Astrocyte (in vitro differentiated cells and primary cell): ENCODE results near the gene ICA1. TPM values are rescaled to one million over a fixed set of nuclear protein-coding genes. Genes with fewer than 3 reads are reported as not detected.
A peak's percentile ranks its signal among the peaks of the same experiment; 100 is the strongest.

Experiments
- DNase-seq: peaks from one replicate; pipeline ENCODE4 v3.0.0-alpha.2; 2010; ENCODE audit warnings: low read depth
- FAIRE-seq: peaks from 2 replicates; lab custom pipeline; 2011; peaks lifted over from hg19 to GRCh38; lab: Jason Lieb, UNC
- H2AFZ ChIP-seq: 2 replicates; pipeline ENCODE4 v1.6.0; 2012; ENCODE audit warnings: low read depth, low read length, inconsistent platforms
- H3K27ac ChIP-seq: 2 replicates; pipeline ENCODE4 v1.5.1; 2011; ENCODE audit warnings: low read depth, low read length, inconsistent platforms
- H3K27me3 ChIP-seq: 2 replicates; pipeline ENCODE4 v1.6.0; 2011; ENCODE audit warnings: low read length, inconsistent platforms; ENCODE audit not compliant: insufficient read depth
- H3K36me3 ChIP-seq: 2 replicates; pipeline ENCODE4 v1.5.1; 2011; ENCODE audit warnings: low read length, inconsistent platforms; ENCODE audit not compliant: insufficient read depth
- H3K4me1 ChIP-seq: 2 replicates; pipeline ENCODE4 v1.5.1; 2011; ENCODE audit warnings: low read length, inconsistent platforms; ENCODE audit not compliant: insufficient read depth
- H3K4me2 ChIP-seq: 2 replicates; pipeline ENCODE4 v1.6.0; 2012; ENCODE audit warnings: low read length, inconsistent platforms
- H3K4me3 ChIP-seq: 2 replicates; pipeline ENCODE4 v1.5.1; 2011; ENCODE audit warnings: low read depth, mild to moderate bottlenecking, low read length, inconsistent platforms; ENCODE audit not compliant: insufficient read depth
- H3K79me2 ChIP-seq: 2 replicates; pipeline ENCODE4 v1.6.0; 2012; ENCODE audit warnings: mild to moderate bottlenecking, low read length, inconsistent platforms; ENCODE audit not compliant: insufficient read depth
- H3K9ac ChIP-seq: 2 replicates; pipeline ENCODE4 v1.6.0; 2012; ENCODE audit warnings: mild to moderate bottlenecking, low read length, inconsistent platforms
- H3K9me3 ChIP-seq: 2 replicates; pipeline ENCODE4 v1.5.1; 2012; ENCODE audit warnings: low read depth, mild to moderate bottlenecking, low read length, inconsistent platforms; ENCODE audit not compliant: insufficient read depth
- H4K20me1 ChIP-seq: 2 replicates; pipeline ENCODE4 v1.6.0; 2012; ENCODE audit warnings: low read length, inconsistent platforms; ENCODE audit not compliant: insufficient read depth
- H3K27ac Mint-ChIP-seq: one replicate; pipeline ENCODE4 v1.8.0; 2021; ENCODE audit warnings: mild to moderate bottlenecking, mixed read lengths; ENCODE audit not compliant: unreplicated experiment
- H3K27me3 Mint-ChIP-seq: one replicate; pipeline ENCODE4 v1.8.0; 2021; ENCODE audit warnings: low read depth, mixed read lengths; ENCODE audit not compliant: unreplicated experiment
- H3K36me3 Mint-ChIP-seq: one replicate; pipeline ENCODE4 v1.8.0; 2021; ENCODE audit warnings: low read depth, mixed read lengths; ENCODE audit not compliant: unreplicated experiment
- H3K4me1 Mint-ChIP-seq: one replicate; pipeline ENCODE4 v1.8.0; 2021; ENCODE audit warnings: low read depth, mixed read lengths; ENCODE audit not compliant: unreplicated experiment
- H3K4me3 Mint-ChIP-seq: one replicate; pipeline ENCODE4 v1.8.0; 2021; ENCODE audit warnings: mild to moderate bottlenecking, moderate library complexity, mixed read lengths; ENCODE audit not compliant: unreplicated experiment
- H3K9me3 Mint-ChIP-seq: one replicate; pipeline ENCODE4 v1.8.0; 2021; ENCODE audit warnings: mild to moderate bottlenecking, mixed read lengths; ENCODE audit not compliant: unreplicated experiment
- EZH2 ChIP-seq: IDR thresholded peaks from 2 replicates; pipeline ENCODE4 v1.6.1; 2012; ENCODE audit warnings: mild to moderate bottlenecking, low read length, inconsistent platforms; ENCODE audit not compliant: insufficient read depth
- total RNA-seq: library from RNA; stranded (reverse); gene quantifications from 2 replicates; pipeline ENCODE4 v1.2.1, GENCODE V29; 2021
- TF ChIP-seq, protein P1 (sequence below): IDR thresholded peaks from 2 replicates; pipeline ENCODE4 v1.5.1; 2011; ENCODE audit warnings: low read depth, mild to moderate bottlenecking, inconsistent platforms, low read length, moderate library complexity; ENCODE audit not compliant: insufficient read depth

Gene ICA1
- total RNA-seq, 1 donor from 2014 or later = 8.0 TPM

DNA sequence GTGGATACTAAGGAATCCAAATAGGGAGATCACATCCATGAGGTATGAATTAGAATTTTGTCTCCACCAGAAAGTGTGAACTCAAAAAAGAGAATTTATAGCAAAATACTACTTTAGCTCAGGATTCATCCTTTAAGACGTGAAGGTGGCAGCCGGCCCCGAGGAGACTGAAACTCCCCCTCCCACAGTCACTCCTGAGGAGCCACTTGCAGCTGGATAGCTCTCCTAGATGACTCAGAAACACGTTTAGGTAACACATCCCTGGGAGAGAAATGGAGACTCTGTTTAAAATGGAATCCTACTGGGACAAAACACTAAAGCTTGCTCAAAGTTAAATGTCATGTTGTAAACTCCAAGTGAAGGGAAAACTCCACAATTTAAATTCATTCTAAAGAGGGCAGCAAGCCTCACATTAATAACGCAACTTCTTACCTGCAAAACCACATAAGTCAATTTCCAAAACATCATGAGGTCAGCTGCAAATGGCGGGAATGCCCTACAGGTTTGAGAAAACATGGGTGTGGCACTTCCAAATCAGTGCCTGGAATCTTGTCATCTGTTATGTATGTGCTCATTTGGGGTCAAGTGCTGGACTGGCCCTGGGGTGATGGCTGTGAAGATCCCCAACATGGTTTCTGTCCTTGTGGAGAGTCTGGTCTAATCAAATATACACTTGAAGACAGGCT, 46.2 kb downstream of the ICA1 start:
- Mint-ChIP-seq H3K9me3 (no peaks in the 10 kb centered on the region), H3K4me1 (peaks cover 17% of the 10 kb centered on the region), H3K27me3 (no peaks in the 10 kb centered on the region), H3K4me3 (no peak overlapping the region), H3K27ac (no peak overlapping the region), H3K36me3 (no peaks in the 10 kb centered on the region)
- H3K9ac ChIP-seq = no peak overlapping the region
- FAIRE-seq (no peak), DNase-seq (no peak)
- H3K4me1 ChIP-seq = no peaks in the 10 kb centered on the region
- no peak overlapping the region for H2AFZ ChIP-seq
- no peaks in the 10 kb centered on the region for H4K20me1 ChIP-seq
- H3K9me3 ChIP-seq = no peaks in the 10 kb centered on the region
- no peaks in the 10 kb centered on the region for H3K79me2 ChIP-seq
- no peak overlapping the region for H3K4me3 ChIP-seq
- H3K27ac ChIP-seq = no peak overlapping the region
- H3K4me2 ChIP-seq = no peak overlapping the region
- TF ChIP-seq EZH2 = no peak
- TF ChIP-seq, protein P1, sequence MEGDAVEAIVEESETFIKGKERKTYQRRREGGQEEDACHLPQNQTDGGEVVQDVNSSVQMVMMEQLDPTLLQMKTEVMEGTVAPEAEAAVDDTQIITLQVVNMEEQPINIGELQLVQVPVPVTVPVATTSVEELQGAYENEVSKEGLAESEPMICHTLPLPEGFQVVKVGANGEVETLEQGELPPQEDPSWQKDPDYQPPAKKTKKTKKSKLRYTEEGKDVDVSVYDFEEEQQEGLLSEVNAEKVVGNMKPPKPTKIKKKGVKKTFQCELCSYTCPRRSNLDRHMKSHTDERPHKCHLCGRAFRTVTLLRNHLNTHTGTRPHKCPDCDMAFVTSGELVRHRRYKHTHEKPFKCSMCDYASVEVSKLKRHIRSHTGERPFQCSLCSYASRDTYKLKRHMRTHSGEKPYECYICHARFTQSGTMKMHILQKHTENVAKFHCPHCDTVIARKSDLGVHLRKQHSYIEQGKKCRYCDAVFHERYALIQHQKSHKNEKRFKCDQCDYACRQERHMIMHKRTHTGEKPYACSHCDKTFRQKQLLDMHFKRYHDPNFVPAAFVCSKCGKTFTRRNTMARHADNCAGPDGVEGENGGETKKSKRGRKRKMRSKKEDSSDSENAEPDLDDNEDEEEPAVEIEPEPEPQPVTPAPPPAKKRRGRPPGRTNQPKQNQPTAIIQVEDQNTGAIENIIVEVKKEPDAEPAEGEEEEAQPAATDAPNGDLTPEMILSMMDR = no peak
- no peaks in the 10 kb centered on the region for H3K27me3 ChIP-seq
- H3K36me3 ChIP-seq = no peaks in the 10 kb centered on the region

GRCh38 chr7:8214244-8214824, 47.6 kb downstream of the ICA1 start:
- Mint-ChIP-seq H3K36me3 (no peaks in the 10 kb centered on the region), H3K4me1 (peaks cover 17% of the 10 kb centered on the region), H3K9me3 (no peaks in the 10 kb centered on the region), H3K27me3 (no peaks in the 10 kb centered on the region), H3K4me3 (no peak overlapping the region), H3K27ac (peak overlapping the region; percentile 79)
- no peak for FAIRE-seq
- peak; percentile 26 for DNase-seq
- no peaks in the 10 kb centered on the region for H3K79me2 ChIP-seq
- no peak overlapping the region for H3K9ac ChIP-seq
- H3K27me3 ChIP-seq = no peaks in the 10 kb centered on the region
- H3K4me2 ChIP-seq = no peak overlapping the region
- H4K20me1 ChIP-seq = no peaks in the 10 kb centered on the region
- H3K36me3 ChIP-seq = no peaks in the 10 kb centered on the region
- no peaks in the 10 kb centered on the region for H3K9me3 ChIP-seq
- no peaks in the 10 kb centered on the region for H3K4me1 ChIP-seq
- H3K4me3 ChIP-seq = no peak overlapping the region
- peak overlapping the region; percentile 37 for H2AFZ ChIP-seq
- TF ChIP-seq, protein P1 = no peak
- TF ChIP-seq EZH2 = no peak
- H3K27ac ChIP-seq = no peak overlapping the region

DNA sequence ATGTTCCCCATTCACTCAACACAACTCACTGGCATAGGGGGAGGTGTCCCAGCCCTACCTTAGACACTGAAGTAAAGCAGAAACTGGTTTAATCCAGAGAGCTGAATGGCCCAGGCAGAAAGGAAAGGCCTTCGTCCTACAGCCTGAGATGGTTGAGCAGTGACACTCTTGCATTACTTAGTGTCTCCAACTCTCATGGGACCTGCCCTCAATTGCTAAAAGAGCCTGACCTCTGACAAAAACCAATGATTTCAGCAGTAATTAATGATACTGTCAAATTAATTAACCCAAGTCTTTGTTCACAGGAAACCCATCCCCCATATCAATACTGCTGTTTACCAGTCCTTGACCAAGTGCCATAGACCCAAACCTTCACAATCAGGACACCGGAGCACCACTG, 48.6 kb downstream of the ICA1 start:
- TF ChIP-seq, protein P1 = no peak
- no peak for FAIRE-seq
- no peak overlapping the region for H3K4me3 ChIP-seq
- Mint-ChIP-seq H3K9me3 (no peaks in the 10 kb centered on the region), H3K27me3 (no peaks in the 10 kb centered on the region), H3K27ac (no peak overlapping the region), H3K36me3 (no peaks in the 10 kb centered on the region), H3K4me3 (no peak overlapping the region), H3K4me1 (peaks cover 17% of the 10 kb centered on the region)
- H3K9me3 ChIP-seq = no peaks in the 10 kb centered on the region
- H3K9ac ChIP-seq = no peak overlapping the region
- no peak overlapping the region for H2AFZ ChIP-seq
- no peaks in the 10 kb centered on the region for H3K79me2 ChIP-seq
- H3K4me1 ChIP-seq = no peaks in the 10 kb centered on the region
- no peaks in the 10 kb centered on the region for H3K36me3 ChIP-seq
- H3K27me3 ChIP-seq = no peaks in the 10 kb centered on the region
- DNase-seq = no peak
- H3K27ac ChIP-seq = no peak overlapping the region
- H3K4me2 ChIP-seq = no peak overlapping the region
- no peaks in the 10 kb centered on the region for H4K20me1 ChIP-seq
